GM19452 (cell line): ENCODE results near the gene LGALSL.
A peak's percentile ranks its signal among the peaks of the same experiment; 100 is the strongest.

Experiments
- ATAC-seq: cut with Tn5 transposase; IDR thresholded peaks from one replicate; pipeline ENCODE4 v1.9.1; 2021; ENCODE audit not compliant: unreplicated experiment

Gene LGALSL

DNA sequence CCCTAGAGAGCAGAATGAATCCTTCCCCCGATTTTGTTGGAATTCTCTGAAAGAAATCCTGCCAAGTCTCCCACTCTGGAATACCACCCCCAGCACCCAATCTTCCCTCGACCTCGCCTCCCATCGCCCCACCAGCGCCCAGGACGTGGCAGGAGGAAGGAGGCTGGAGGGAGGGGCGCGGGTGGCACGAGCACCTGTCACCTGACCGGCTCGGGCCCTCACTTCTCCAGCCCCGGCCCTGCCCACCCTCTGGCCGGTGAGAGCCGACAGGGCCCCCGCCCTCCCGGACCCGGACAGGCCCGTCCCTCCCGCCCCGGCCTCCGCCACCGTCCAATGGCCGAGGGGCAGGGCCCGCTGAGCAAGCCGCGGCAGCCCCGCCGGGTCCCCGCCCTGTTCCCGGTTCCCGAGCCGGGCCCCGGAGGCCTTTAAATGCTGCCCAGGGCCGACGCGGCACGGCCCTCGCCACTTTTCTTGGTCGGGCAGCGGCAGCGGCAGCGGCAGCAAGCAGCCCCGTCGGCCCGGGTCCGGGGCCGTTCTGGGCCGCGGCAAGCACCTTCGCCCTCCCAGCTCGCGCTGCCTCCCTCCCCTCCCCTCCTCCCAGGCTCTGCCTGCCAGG is at the start of gene LGALSL:
TSS of gene LGALSL (plus strand) at position 393 of the 616 bp plus-strand sequence. CDS start 384 bp downstream, outside the sequence.
- peak; percentile 68 for ATAC-seq

DNA sequence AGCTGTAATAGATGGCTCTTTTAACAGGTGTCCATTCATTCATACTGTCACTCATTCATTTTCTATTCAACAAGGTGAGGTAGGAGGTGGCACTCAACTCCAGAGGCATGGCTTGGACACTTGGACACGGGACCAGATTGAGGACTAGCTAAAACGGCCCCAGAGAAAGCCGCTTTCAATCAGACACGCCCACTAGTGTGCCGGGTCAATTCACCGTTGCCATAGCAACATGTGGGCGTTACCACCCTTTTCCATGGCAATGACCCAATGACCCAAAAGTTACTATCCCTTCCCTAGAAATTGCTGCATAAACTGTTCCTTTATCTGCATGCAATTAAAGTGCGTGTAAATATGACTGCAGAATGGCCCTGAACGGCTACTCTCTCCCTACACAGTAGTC is 49.2 kb upstream of the LGALSL start:
- no peak for ATAC-seq

DNA sequence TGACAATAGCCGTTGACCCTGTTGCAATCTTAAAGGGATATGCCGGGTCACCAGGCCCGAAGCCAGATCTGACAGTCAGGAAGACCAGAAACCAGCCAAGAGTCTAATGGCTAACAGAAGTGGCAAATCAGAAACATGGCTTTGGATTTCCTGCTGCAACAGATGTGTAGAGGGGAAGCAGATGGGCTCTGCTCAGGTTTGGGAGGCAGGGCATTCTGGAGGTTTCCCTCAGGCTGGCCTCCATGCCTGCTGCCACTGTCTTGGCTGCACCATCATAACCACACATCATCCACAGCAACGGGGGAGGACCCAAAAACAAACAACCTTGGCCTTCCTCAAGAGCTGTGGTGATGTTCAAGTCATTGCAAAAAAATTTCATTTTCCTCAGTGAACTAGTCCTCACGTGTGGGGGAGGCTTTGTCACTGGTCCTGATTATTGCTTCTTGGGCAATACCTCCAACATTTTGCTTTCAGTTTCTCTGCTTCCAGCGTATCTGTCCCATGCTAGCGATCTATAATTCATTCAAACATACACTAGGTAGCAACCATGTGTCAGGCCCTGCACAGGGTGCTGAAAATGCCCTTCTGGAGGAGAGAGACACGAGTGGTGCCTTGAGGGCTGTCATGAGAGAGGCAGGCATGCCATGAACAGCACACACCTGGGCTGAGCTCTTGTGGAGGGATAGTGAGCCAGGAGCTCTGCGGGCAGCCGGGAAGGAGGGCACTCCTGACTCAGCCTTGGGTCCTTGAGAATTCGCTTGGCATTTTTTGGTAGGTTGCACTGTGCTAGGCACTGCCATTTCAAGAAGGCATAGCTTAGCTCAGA is 48.2 kb upstream of the LGALSL start:
- ATAC-seq = no peak

DNA sequence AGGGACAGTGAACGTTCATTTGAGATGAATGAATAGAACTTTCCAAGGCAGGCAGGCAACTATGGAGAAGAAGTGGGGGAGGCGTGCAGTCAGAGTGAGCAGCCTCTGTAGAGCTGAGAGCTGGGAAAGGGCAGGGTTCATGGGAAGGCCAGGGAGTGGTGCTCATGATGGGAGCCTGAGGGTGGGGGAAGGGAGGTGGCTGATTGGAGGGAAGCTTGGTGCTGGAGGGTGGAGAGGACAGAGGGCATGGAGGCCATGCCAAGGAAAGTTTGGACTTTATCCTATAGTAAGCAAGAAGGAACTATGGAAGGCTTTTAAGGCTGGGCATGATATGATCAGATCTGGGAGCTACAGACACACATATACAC is 47.6 kb upstream of the LGALSL start:
- ATAC-seq = no peak

DNA sequence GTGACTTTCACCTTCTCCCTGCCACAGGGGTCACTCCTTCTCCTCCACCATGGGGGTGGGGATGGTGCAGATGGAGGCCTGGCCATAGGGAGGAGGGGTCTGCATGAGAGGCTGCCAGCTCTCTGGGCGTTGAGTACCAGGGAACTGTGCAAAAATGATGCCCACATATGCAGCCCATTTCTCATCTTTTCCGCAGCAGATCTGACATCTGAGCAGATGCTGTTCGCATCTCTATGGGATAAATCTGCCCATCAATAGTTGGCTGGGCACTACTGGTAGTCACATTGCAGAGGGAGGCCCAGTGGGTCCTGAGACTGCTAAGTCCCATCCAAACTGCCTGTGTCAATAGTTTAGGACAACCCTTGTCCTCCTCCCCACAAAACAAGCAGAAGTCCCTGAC is 45.9 kb upstream of the LGALSL start:
- ATAC-seq = no peak

DNA sequence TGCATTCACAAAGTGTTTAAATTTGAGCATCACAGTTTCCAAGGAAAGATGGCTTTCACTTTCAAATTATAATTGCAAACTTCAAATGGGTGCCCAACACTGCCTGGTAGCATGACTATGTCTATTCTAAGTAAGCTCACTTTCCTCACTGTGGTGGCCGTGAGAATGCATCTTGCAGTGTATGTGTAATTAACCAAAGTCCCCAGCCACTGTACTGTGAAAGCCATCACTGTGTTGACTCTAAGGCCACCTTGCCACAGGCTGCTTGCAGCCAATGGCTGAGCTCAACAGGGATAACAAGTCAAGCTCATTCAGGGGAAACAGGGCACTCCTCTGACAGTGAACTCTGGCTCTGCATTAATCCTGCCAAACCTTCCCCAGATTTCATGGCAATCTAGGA is 43.3 kb upstream of the LGALSL start:
- no peak for ATAC-seq

DNA sequence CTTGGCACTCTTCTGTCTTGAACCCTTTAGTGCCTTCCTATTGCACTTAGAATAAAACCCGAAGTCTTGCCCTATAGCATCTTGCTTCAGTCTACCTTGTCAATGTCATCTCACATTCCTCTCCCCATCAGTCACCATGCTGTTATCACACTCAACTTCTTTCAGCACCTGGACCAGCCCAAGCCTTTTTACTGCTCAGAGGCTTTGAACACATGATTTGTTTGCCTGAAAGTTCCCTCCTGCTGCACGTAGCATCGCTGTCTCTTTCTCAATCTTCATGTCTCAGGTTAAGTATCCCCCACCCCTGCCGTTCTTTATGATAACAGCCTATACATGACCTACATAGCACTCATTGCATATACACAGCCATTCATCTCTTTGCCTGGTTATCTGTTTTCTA is 41.3 kb upstream of the LGALSL start:
- ATAC-seq = no peak

DNA sequence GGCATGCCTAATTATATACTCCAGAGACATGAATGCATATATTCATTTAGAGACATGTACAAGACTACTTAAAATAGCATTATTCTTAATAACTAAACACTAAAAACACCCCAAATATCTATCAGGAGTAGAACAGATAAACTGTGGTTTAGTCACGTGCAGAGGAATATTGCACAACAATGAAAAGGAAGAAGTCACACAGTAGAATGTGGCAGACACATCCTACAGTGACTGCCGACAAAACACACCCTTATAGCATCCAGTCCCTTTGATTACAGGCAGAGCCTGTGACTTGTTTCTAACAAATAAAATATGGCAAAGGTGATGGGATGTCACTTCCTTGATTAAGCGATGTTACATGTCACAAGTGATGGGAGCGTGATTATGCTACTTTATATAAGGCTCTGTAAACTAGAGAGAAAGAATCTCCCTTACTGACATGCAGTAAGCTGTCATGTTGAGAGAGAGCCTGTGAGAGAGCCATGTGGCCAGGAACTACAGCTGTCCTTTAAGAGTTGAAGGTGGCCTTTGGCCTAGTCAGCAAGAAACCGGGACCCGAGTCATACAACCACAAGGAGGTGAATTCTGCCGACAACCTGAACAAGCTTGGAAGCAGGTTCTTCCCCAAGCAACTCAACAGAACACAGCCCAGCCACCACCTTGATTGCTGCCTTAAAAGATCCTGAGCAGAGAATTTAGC is 39.1 kb upstream of the LGALSL start:
- no peak for ATAC-seq

DNA sequence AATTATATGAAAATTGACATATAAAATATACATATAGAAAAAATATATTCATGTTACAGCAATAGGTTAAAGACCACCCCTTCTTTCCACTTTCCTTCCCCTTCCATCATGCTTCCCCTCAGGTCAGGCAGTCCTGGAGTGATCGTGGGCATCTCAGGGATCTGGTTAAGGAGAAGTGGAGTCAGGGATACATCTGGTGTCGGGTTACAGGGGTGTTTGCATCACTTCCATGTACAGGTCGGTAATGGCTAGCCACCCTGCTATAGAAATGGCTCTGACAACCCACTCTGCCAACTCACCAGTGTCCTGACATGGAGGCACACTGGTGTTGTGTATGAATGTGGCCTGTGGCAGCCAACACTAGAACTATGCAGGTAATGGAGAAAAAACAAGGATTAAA is 36.3 kb upstream of the LGALSL start:
- no peak for ATAC-seq

DNA sequence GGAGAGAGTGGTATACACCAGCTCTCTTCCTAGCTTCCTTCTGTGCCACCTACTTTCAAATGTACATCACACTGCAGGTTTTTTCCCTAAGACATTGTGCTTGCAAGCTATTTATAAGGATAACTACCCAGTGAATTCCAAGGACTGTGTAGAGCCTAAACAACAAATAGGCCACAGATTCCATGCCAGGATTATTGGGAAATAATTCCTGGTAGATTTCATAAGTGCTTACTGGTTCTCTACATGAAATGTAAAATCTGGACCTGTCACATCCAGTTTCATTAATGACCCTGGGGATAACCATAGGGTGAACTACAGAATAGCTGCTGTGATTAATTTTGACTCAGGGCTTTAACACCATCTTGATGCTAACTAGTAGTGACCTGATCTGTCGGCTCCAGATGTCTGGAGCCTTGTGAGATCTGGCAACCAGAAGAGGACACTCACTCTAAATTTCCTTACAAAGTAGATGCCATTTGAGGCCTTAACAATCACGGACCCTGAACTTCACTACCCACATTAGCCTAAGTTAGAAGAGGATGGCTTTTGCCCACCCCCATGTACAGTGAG is 34.3 kb upstream of the LGALSL start:
- ATAC-seq = no peak

DNA sequence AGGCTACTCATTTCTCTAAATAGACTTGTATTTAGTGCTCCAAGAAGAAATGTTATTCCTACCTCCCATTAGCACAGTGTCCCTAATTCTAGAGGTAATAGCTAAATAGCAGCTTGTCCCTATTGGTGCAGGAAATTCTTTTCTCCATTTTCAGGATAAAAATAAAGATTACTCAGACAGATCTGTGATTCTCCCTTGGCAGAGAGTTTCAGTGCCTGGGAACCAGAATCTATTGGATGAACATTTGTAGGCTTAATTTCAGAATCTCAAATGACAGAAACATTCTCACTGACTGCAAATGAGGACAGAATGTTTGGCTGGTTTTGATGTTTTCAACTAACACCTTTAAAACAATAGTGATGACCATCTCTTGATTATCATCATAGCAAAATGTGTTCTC is 33.3 kb upstream of the LGALSL start:
- ATAC-seq = no peak

DNA sequence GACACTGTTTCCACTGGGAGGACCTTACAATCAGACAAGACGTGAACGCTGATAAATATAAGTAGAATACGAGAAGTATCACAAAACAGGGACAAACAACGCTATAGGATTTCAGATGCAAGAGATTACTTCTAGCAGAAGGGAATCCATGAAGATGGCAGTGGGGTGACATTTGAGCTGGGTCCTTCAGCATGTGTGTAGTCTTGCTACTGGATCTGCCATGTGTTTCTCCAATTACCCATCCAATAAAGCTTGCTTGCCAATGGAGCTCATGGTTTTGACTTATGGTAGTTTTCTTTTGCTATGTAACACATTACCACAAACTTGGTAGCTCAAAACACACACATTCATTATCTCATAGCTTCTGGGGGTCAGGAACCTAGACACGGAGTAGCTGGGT is 32.8 kb upstream of the LGALSL start:
- no peak for ATAC-seq

DNA sequence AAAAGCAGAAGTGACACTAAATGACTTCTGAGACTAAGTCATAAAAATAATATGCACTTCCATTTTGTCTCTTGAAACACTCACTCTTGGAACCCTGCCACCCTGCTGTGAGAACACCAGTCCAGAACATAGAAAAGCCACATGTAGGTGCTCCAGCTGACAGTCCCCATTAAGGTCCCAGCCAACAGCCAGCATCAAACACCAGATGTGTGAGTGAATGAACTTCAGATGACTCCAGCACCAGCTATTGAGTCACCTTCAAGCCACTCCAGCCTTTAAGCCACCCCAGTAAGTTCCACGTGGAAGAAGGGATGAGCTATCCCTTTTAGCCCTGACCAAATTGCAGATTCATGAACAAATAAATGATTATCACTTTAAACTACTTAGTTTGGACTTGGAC is 31.5 kb upstream of the LGALSL start:
- no peak for ATAC-seq

DNA sequence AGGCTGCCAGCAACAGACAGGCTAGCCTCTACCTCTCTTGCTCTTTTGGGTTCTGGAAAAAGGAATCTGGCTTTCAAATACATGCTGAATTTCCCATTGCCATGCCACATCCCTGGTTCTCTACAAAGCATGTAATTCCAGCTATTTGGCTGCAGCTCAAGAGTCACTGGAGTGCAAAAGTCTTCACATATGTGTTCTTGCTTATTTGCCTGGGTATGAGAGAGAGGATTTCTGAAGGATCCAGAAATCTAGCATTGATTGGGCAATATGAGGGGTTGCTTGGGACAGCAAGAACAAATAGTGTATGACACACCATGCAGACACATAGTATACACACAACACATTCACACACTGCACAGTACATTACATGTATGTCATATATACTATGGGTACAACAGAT is 30.7 kb upstream of the LGALSL start:
- no peak for ATAC-seq

DNA sequence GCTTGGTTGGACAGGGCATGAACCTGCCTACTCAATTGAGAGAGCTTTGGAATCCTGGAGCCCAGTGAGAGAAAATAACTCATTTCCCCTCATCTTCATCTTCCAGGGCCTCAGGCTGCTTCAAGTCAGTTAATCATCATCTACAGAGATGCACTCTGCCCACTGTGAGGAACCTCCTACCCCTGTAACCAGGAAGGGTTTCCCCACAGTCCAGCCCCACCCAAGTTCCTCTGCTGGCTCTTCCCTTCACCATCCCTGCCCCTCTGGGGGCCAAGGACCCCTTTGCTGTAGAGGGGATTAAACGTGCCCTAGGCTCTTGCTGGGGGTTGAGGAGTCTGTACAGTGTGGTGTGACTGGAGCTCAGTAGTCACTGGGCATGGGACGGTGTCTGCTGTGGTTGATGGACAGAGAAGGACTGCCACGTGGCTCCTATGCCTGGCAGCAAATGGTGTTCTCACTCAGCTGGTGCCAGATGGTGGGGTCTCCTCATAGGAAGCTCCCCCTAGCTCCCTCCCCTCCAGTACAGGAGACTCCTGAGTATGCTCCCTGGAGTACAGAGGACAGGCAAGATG is 29.5 kb upstream of the LGALSL start:
- ATAC-seq = no peak

DNA sequence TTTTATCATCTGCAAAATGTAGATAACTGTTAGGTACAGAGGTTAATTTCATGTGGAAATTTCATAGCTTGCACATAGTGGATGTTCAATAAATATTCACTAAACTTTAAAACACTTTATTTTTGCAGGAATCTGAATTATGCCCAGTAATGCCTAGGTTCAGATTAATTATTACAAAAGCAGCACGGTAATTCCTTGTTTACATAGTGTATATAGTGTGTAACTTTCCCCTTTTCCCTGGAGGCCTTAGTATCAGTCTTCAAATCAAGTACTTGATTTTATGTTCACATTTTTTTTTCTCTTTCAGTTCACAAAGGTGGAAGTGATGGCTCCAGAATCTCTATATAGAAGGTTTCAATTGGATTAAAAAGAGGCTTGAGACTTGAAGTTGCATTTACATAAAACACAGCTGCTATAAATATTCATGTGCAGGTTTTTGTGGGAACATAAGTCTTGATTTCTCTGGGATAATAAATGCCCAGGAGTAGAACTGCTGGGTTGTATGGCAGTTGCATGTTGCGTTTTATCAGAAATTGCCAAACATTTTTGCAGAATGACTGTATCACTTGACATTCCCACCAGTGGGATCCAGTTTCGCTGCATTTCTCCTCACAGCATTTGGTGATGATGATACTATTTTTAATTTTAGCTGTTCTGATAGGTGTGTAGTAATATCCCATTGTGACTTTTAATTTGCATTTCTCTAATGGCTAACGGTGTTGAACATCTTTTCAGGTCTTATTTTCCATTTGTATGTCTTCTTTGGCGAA is 27.6 kb upstream of the LGALSL start:
- no peak for ATAC-seq

DNA sequence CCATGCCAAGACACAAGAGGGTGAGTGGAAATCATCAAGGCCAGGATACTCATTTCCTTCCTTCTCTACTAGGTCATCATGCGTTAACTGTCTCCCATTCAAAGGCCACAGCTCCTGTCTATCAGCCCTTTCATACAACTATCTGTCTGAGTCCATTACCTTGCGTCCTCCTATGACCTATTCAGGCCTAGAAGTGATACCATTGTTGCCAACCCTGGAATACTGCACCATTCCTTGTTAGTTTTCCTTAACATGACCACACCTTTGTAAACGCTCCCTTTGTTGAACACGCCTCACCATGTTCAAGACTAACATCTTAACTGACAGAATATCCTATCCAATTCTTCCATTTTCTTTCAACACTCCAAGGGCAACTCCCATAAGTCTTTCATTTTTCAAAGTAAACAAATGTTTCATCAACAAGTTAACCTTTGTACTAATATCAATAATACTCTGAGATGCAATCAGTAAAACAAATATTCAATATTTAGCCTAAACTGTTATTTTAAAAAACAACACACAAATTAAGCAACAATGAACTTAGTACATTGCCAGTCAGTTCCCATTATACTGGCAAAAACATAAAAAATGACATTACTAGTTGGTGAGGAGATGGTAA is 19.8 kb upstream of the LGALSL start:
- no peak for ATAC-seq

DNA sequence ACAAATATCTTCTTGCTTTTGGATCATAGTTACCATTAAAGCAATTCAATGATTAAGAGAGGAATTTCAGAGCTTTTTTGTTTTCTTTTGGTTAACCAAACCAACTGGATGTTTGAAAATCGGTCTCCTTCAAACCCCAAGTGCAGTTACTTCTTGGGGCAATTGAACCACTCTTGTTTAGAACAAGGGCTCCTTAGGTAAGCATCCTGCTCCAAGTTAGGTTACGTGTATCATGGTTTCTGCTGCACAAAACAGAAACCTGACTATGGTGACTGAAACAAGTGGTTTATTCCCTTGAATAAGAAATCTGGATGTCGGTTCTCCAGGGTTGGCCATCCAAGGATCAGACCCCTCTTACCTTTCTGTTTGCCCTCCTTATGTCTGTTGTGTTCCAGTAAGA is 16.1 kb upstream of the LGALSL start:
- ATAC-seq = no peak

DNA sequence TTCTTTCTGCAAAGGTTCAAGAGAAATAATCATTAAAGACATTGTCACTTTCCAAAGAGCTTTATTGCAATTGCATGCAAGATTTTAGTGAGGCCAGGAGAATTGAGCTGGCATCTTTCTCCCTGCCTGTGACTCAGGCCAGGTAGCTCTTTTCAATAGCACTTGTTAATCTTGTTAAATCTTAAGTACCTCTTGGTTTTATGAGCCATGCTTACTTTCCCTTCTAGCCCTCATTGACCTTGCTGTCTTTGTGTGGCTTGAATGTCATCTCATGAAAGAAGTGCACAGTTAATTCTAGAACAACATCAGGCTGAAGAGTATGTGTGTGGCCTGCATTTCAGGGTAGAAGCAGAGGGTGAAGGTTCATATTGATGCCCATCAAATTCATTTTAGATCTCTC is 14.8 kb upstream of the LGALSL start:
- ATAC-seq = no peak

DNA sequence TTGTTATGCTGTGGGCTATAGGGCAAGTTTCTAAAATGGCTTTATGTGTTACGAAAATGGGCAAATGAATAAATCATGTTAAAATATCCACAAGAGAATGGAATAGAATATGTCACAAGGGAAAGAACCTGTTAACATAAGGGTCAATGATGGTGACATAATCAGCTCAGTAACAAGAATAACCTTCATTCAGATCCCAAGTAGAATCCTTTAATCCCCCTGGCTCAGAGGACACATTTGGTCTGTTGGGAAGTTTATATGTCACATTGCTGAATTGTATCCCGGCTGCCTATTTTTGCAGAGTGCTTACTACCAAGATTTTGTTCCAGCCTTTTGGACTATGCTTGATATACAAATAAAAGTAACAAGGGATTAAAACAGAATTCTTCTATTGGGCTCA is 13.1 kb upstream of the LGALSL start:
- ATAC-seq = no peak
